HL-60 (cell line): ENCODE results near the gene ASIC5.

Experiments used
- CTCF ChIP-seq: IDR thresholded peaks from one replicate; pipeline ENCODE4 v1.5.1; 2011; ENCODE audit warnings: low read length, control low read depth, inconsistent platforms; ENCODE audit not compliant: insufficient read depth
- GABPA ChIP-seq: IDR thresholded peaks from 2 replicates; pipeline ENCODE4 v1.6.1; 2012; ENCODE audit warnings: low read depth
- POLR2AphosphoS5 ChIP-seq: IDR thresholded peaks from 2 replicates; pipeline ENCODE4 v1.6.1; 2012; ENCODE audit warnings: low read depth
- REST ChIP-seq: IDR thresholded peaks from 2 replicates; pipeline ENCODE4 v1.6.1; 2012; ENCODE audit warnings: low read depth; ENCODE audit not compliant: insufficient replicate concordance
- SPI1 ChIP-seq: IDR thresholded peaks from 2 replicates; pipeline ENCODE4 v1.6.1; 2012; ENCODE audit warnings: low read depth, mild to moderate bottlenecking, borderline replicate concordance

DNA sequence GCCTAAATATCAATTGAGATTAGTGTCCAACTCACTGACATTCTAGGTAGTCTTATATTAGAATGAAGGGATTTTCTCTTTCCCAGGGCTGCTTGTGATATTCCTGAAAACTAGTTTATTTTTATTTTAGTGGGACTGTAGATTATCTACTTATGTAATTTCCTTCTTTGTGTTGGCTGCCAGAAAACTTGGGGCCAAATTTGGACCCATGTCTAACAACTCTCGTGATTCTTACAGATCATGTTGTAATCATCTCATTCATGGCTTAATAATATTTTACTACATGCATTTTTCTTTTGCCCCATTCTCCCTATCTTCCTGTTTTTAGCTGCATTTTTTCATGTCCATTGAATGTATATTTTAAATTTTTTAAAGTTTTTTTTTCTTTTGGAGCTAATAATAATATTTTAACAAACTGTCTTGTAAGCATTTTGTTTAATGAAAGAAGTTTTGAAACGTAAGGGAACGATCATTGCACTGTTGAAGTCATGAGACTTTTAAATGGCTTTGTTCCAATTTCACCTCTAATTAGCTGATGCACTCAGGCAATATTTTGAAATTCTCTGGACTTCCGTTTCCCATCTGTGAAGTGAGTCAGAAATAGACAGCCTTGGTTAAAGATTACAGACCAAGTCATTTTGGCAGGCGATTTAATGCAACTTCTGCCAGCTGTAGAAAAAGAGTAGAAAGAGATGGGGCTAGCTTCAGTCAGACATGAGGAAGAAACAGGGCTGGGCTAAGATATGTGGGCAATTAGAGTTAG lies 23.1 kb upstream of the ASIC5 start:
- TF ChIP-seq CTCF (no peak), POLR2AphosphoS5 (no peak), REST (no peak), SPI1 (peak; percentile 32; the same call in 1 of the 2 replicates), GABPA (no peak)
